ENCODE results near the gene TCERG1L.

The TCERG1L gene

DNA sequence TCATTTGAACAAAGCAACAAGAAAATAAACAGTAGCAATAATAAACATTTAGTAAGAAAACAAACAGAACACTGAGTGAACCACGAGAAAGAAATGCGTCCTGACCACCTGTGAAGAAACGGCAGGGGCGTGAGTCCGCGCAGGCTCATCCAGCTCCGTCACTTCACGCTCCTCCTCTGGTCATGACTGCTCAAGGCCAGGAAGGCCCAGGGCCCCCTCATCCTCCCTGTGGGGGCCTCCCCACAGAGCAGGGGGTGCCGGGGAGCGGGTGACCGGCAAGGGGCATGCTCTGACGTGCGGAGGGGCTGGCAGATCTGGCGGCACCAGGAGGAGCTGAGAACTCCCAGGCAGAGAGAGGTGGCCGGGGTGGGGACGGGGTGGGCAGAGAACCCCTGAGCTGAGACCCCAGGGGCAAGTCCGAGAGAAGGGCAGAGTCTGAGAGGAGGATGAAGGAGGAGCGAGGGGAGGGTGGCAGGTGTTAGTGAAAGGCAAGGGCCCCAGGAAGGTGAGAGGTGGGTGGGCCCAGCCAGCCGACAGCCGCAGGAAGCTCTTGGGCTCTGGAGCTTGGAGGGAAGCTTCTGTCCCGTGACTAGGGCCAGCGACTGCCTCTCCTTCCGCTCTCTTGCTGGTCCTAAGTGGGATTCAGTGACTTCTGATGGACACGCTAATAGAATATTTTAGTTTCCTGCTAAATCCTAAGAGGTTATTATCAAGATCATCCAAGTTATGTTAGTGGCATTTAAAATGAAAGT lies 223.9 kb downstream of the TCERG1L start:
- DNase-seq (ENCODE audit: low spot score), result no peak
- in situ Hi-C loops (cut with MboI; ENCODE audit: low sequenced_read_pairs, unreplicated experiment), result no loop called here
- TF ChIP-seq, protein P1, sequence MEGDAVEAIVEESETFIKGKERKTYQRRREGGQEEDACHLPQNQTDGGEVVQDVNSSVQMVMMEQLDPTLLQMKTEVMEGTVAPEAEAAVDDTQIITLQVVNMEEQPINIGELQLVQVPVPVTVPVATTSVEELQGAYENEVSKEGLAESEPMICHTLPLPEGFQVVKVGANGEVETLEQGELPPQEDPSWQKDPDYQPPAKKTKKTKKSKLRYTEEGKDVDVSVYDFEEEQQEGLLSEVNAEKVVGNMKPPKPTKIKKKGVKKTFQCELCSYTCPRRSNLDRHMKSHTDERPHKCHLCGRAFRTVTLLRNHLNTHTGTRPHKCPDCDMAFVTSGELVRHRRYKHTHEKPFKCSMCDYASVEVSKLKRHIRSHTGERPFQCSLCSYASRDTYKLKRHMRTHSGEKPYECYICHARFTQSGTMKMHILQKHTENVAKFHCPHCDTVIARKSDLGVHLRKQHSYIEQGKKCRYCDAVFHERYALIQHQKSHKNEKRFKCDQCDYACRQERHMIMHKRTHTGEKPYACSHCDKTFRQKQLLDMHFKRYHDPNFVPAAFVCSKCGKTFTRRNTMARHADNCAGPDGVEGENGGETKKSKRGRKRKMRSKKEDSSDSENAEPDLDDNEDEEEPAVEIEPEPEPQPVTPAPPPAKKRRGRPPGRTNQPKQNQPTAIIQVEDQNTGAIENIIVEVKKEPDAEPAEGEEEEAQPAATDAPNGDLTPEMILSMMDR (IDR thresholded peaks at IDR 0.05; ENCODE audit: borderline replicate concordance, control extremely low read depth, extremely low read depth, insufficient read depth, missing control alignments), result no peak

DNA sequence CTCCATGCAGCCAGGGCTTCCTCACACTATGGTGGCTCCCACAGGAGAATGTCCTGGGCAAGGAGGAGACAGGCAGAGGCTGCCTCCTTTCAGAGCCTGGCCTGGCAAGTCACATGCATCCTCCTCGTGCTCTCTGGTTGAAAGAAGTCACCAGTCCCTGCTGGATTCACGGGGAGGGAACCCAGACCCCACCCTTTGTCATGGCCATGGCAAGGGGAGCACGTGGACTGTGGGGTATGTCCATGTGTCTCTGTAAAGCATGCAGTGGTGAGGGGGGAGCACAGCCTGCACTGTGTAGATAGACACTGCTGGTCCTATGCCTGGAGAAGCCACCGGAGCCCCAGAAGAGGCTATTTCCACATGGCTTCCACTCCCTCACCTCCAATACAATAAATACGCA lies 225.0 kb downstream of the TCERG1L start:
- TF ChIP-seq, protein P1 (IDR thresholded peaks at IDR 0.05; ENCODE audit: borderline replicate concordance, control extremely low read depth, extremely low read depth, insufficient read depth, missing control alignments), result no peak
- in situ Hi-C loops (cut with MboI; ENCODE audit: low sequenced_read_pairs, unreplicated experiment), result no loop called here
- no peak for DNase-seq (ENCODE audit: low spot score)

DNA sequence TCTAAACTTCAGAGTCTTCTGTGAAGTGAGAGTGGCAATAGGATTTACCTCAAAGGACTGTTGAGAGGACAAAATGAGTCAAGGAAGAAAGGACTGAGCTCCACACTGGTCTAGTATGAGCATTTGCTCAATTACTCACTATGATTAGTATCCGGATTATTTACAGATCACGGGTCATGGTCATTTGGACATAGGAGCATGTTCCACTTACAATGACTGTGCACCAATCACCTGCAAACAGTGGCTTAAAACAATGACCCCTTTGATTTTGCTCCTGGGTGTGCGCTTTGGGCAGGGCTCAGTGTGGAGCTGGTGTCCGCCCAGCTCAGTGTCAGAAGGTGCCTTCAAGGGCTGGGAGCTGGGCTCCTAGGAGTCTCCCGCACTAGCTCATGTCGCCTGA lies 225.4 kb downstream of the TCERG1L start:
- no peak for DNase-seq (ENCODE audit: low spot score)
- TF ChIP-seq, protein P1 (IDR thresholded peaks at IDR 0.05; ENCODE audit: borderline replicate concordance, control extremely low read depth, extremely low read depth, insufficient read depth, missing control alignments), result no peak
- in situ Hi-C loops (cut with MboI; ENCODE audit: low sequenced_read_pairs, unreplicated experiment), result no loop called here

DNA sequence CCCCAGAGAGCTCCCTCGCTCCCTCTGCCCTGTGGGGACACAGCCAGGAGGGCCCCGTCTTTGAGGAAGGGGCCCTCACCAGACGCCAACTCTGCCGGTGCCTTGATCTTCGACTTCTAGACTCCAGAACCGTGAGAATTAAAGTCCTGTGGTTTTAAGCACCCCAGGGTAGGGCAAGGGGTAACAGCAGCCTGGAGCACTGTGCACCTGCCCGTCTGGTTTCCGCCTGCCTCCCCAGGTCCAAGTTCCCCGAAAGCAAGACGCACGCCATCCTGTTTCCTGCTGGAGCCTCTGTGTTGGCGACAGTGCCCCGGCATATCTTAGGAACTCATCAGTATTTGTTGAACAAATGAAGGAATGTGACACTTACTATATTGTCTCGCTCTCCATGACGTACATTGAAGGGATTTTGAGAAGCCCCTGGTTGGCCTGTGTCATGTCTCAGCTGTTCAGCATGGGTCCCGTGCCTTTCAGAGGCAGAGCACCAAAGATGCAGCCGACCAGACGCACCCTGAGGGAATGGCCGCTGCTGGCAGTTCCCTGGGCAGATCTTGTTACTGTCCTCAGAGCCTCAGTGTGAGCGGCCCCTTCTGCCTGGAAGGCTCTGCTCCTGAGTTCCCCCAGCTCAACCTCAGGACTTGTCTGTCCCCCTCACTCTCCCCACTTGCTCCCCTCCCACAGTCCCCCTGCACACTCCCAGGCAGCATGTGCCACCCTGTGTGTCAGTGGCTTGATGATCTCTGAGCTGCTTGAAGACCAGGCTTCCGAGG lies 226.2 kb downstream of the TCERG1L start:
- in situ Hi-C loops (cut with MboI; ENCODE audit: low sequenced_read_pairs, unreplicated experiment), result no loop called here
- no peak for DNase-seq (ENCODE audit: low spot score)

DNA sequence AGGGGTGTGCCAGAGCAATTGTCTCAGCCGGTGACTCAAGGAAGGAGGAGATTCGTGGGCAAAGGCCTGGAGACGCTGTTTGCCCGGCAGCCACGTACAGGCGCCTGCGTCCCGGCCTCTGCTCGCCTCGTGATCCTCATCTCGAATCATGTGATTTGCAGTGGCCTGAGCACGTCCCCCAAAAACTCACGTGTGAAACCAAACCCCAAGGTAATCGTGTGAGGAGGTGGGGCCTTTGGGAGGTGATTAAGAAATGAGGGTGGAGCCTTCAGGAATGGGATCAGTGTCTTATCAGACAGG lies 226.8 kb downstream of the TCERG1L start:
- TF ChIP-seq, protein P1 (IDR thresholded peaks at IDR 0.05; ENCODE audit: borderline replicate concordance, control extremely low read depth, extremely low read depth, insufficient read depth, missing control alignments), result no peak
- DNase-seq (ENCODE audit: low spot score), result no peak
- in situ Hi-C loops (cut with MboI; ENCODE audit: low sequenced_read_pairs, unreplicated experiment), result no loop called here

More for the DNA sequence above, 226.2 kb downstream of the TCERG1L start:
- TF ChIP-seq, protein P1 (IDR thresholded peaks at IDR 0.05; ENCODE audit: borderline replicate concordance, control extremely low read depth, extremely low read depth, insufficient read depth, missing control alignments), result no peak

DNA sequence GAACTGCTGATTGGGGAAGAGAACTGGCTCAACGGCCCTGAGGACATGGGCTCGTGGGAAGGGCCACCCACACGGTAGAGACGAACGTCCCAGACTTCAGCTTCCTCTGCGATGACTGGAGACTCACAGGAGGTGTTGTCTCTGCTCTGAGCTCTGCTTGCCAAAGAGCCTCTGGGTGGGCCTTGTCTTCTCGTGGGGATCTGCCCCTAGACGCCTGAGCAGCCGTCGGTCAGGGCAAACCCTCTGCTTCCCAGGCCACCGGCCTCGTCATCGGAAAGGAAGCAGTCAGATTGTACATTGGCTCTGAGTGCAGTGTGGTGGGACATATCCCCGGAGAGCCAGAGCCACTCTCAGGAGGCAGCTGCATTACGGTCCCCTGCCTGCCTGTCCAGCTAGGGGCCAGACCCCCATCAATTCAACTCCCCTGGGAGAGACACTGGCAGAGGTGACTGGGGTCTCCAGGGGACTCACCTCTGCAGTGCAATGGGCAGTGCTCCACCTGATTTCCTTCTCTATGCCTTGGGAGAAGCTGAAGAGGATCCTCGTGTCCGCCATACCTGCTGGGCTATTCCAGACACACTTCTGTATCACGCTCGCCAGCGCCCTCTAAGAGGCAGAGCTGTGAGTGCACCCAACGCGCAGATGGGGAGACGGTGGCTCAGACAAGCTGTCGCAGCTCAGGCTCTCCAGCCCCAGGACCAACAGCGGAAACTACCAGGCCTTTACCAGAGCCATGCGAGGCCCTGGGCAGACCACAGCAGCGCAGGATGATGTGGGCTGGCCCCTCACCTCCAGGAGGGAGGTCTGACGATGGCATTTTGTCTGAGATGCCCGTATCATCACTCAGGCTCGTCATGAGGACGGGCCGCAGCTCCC lies 227.4 kb downstream of the TCERG1L start:
- TF ChIP-seq, protein P1 (IDR thresholded peaks at IDR 0.05; ENCODE audit: borderline replicate concordance, control extremely low read depth, extremely low read depth, insufficient read depth, missing control alignments), result no peak
- in situ Hi-C loops (cut with MboI; ENCODE audit: low sequenced_read_pairs, unreplicated experiment), result no loop called here
- DNase-seq (ENCODE audit: low spot score), result no peak

Measured in GM13976 (cell line).